NCI-H2029 treated with DMSO at 0.1 percent for 48 hours (cell line): ENCODE measurements around the gene PI3.

ENCODE experiments used
- DNase-seq: peaks from one replicate; lab custom pipeline; 2025; lab: John Stamatoyannopoulos, UW

The PI3 gene

DNA sequence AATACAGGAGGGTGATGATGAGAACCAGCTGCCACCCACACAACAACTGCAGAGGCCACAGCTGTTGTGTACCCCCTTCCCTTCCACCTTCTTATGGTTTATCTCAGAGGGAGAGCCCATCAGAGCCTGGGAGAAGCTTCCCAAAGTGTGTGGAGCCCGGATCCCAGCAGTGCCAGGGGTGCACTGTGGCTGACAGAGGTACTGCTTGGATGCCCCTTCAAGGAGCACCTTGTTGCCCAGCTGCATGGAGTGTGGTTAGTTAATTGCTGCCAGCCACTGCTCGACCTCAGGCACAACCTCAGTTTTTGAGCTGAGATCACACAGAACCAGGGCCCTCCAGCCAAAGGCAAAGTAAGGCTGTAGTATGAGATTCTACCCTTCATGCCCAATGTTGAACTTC is 13.0 kb downstream of the PI3 start:
- DNase-seq = peak; percentile 25

DNA sequence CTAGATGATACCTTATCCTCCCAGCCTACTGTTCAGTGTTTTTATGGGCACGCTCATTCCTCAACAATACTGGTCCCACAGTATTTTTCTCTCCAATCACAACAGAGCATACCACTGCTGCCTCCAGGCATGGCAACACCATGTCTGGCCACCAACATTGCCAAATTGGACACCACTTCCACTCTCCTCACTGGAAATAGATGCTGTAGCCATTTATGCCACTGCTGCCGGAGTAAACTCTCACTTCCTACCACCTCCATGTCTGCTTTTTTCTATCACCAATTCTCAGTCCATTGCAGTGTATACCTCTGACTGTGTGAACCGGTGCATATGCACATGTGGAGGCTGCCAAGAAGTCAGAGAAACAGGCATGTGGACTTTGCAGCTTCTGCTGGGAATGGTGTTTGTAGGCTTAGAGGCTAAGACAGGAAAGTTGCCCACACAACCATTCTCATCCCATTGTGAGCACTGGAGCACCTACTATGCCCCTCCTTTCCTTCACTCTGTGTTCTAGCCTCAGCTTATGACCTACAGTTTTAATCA is 14.4 kb downstream of the PI3 start:
- no peak for DNase-seq

DNA sequence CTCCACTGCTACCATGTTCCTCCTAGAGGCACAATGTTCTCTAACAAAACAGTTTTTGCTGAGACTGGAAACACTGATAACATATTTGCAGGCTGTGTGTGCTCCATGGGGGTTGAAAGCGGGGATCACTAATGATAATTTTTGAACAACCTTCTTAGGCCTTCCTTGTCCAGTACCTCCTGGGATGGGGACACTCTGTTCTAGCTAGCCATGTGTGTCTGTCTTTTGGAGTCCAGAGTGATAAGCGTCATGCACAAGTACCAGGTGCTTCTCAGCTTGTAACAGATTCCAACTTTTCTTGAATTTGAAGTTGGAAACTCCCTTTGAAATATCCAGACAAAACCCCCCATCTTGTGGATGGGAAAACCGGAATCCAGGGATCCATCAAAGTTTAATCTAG is 15.2 kb downstream of the PI3 start:
- DNase-seq = no peak

DNA sequence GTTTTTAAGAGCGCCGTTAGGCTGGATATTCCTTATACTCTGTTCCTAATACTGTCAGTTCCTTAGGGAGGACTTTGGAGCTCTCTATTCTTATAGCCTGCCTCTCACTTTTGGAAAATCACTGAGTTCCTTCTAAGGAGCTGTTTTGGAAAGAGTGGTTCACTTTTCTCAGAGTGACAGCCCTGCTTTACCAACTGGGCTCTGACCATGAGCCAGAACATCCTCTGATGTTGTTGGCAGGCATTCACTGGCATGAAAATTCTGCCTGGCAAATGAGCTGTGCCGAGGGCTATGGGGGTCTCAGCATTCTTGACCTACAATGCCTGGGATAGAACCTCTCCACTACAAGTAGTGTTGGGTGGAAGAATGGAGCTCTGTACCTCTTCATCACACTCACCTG is 17.2 kb downstream of the PI3 start:
- no peak for DNase-seq

DNA sequence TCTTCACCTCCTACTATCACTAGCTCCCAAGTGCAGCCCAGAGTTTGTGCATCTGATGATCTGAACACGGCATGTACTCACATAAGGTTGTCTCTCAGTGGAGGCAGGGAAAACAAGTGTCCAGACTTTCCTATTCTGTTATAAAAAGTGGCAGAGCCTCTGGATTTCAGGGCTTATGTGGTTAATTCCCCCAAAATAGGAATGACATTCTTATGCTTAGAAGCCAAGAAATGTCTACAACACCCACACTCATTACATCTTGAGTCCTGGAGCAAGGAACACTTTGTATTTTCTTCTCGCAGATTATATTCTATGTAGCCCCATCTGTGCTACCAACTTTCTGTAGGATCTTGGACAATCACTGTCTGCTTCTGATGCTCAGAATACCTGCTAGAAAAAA is 18.6 kb downstream of the PI3 start:
- no peak for DNase-seq

DNA sequence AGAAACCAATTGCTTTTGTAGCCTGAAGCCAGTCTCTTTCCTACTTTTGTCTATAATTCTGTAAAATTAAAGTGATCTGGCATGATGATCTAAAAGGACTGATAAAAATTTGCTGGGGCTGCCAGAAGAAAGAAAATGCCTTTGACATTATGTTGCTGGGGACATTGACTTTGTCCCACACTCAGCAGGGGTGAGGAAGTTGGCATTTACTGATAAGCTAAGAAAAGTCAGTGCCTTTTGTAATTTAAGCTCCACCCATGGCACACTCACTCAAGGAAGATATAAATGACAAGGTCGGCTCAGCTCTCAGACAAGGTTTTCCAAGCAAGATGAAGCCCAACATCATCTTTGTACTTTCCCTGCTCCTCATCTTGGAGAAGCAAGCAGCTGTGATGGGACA is 32.0 kb downstream of the PI3 start, which contains the start of gene SEMG1:
SEMG1 (plus strand) TSS at position 309 of the 400 bp plus-strand sequence; CDS start at position 330, 21 bp downstream.
- DNase-seq = no peak

DNA sequence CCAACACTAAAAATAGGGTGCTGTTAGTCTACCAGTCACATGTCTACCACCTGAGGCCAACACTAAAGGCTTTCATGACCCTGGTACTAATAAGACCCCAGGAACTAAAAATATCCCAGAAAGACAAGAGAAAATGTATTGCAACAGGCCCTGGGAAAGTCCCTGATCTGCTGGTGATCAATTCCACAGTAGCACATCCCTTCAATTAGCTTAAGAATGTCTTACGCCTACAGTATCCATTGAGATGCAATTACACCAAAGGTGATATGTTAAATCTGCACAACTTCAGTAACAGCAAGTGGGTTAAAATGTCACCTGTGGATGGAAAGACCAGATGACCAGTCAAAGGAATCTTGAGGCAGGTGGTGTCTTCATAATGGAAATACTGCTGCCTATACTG is 35.2 kb downstream of the PI3 start:
- DNase-seq = no peak

DNA sequence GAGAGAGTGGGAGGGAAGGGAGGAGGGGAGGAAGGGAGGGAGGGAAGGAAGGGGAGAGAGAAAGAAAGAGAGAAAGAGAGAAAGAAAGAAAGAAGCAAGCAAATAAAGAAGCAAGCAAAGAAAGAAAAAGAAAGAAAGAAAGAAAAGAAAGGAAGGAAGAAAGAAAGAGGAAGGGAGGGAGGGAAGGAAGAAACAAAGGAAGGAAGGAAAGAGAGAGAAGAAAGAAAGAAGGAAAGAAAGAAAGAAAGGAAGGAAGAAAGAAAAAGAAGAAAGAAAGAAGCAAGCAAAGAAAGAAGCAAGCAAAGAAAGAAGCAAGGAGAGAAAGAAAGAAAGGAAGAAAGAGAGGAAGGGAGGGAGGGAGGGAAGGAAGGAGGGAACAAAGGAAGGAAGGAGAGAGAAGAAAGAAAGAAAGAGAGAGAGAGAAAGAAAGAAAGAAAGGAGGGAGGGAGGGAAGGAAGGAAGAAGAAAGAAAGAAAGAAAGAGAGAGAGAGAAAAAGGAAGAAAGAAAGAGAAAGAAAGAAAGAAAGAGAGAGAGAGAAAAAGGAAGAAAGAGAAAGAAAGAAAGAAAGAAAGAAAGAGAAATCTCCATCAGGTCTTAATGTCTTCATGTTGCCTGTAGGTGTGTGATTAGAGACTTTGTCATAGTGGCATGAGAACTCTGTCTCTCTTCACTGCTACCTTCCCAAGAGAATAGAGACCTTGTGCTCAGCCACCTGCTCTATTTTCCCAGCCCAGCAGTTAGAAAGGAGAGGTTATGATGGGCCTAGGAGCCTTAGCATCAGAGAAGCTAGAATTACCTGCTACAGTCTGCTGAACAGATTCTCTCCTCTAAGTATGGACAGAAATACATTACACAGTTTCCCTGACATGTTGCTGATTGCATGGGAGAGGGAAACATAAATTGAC is 37.1 kb downstream of the PI3 start:
- DNase-seq = no peak

DNA sequence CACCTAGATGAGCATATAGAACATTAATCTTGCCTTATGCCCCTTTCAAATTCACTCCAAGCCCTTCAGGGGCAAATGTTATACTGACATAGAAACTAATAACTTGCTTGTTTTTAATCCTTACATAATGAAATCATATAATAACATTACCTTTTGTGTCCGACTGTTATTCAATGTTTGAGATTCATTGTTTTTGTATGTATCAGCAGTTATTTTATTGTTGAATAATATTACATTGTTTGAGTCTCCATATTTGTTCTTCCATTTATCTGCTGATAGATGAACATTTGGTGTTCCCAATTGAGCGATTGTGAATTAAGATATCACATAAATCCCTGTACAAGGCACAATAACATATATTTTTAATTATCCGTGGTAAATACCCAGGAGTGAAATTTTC is 38.1 kb downstream of the PI3 start:
- no peak for DNase-seq

DNA sequence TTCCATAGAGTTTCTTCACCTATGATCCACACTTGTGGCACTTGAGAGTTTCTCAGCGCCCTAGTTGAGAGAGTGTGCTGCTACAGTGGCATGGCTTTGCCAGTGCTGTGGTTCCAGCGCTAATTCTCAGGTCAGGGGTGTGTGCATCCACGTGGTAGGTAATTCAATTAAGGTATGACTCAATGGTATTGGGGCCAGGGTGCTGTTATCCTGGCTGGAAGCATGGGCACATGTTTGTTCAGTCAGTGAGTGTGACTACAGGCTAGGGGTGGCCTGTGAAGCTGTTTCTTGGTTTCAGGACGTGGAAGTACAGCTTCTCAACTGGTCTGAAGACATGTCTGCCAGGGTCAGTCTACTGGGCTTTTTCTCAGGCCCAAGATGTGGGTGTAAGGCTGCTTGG is 43.4 kb downstream of the PI3 start:
- DNase-seq = no peak

DNA sequence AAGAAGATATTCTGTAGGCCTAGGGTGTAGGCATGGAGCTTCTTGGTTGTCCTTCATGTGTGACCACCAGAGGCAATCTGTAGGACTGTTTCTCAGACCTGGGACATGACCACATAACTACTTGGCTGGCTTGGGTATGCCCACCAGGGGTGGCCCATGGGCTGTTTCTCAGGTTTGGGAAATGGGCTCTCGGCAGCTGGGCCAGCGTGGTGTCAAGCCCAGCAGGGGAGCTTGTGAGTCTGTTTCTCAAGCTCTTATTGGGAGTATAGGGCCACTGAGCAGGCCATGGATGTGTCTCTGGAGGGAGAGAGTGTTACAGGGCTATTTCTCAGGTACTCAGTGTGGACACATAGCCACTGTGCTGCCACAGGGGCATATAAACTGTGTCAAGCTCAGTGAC is 43.9 kb downstream of the PI3 start:
- no peak for DNase-seq

DNA sequence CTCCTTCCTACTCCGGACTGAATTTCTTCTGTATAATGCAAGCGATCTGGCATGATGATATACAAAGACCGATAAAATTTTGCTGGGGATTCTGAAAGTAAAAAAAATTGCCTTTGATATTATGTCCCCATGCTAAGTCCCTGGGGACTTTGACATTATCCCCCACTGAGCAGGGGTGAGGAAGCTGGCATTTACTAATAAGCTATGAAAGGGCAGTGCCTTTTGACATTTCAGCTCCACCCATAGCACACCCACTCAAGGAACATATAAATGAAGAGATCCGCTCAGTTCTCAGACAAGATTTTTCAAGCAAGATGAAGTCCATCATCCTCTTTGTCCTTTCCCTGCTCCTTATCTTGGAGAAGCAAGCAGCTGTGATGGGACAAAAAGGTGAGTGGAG is 46.4 kb downstream of the PI3 start, which contains the start of gene SEMG2:
SEMG2 (plus strand) TSS at position 298 of the 400 bp plus-strand sequence; CDS start at position 315, 17 bp downstream.
- no peak for DNase-seq

DNA sequence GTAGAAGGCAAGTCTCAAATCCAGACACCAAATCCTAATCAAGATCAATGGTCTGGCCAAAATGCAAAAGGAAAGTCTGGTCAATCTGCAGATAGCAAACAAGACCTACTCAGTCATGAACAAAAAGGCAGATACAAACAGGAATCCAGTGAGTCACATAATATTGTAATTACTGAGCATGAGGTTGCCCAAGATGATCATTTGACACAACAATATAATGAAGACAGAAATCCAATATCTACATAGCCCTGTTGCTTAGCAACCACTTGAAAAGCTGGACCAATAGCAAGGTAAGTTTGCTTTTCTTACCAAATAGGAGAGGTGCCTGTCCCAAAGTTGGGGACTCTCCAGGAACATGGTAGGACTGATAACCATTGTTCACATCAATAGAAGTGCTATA is 48.4 kb downstream of the PI3 start:
- peak; percentile 5 for DNase-seq
